Measurements from ENCODE around the gene ERCC6.

DNA sequence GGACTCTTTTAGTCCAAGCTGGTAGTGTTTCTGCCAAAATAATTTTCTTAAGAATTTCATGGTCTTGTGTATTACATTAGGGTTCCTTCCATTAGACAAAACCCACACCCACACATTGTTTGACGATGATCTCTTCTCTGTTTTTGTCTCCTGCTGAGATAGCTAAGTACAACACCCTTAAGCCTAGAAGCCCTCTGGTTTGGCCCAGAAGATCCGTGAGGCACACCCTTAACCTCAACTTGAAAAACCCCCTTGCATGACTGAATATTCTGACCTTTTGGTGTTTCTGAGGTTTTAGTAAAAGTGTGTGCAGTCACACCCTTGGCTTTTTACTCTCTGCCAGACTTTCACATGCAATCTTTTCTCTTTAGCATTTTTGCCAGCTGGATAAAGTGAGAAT is 29.3 kb upstream of the ERCC6 start:
- no peak for TF ChIP-seq EZH2 (IDR thresholded peaks at IDR 0.05; ENCODE audit: insufficient read depth, poor library complexity, severe bottlenecking)
- peak; percentile 93 for TF ChIP-seq EZH2phosphoT487 (IDR thresholded peaks at IDR 0.05; ENCODE audit: insufficient read depth, low read depth)

All from GM23248 (cell line).